Activated naive CD4-positive, alpha-beta T cell treated with anti-CD3 and anti-CD28 coated beads, Interleukin-2, amount 50 U/mL, for 16 hours (primary cell): ENCODE data around the gene FGD6.
"Not testable (repeated sequence)": the region's sequence is repeated elsewhere in the genome, so short reads cannot be mapped to it uniquely, and the experiment has no call there.

Experiments
- DNase-seq: peaks from one replicate; pipeline ENCODE4 v3.0.0-alpha.2; 2020

The FGD6 gene

DNA sequence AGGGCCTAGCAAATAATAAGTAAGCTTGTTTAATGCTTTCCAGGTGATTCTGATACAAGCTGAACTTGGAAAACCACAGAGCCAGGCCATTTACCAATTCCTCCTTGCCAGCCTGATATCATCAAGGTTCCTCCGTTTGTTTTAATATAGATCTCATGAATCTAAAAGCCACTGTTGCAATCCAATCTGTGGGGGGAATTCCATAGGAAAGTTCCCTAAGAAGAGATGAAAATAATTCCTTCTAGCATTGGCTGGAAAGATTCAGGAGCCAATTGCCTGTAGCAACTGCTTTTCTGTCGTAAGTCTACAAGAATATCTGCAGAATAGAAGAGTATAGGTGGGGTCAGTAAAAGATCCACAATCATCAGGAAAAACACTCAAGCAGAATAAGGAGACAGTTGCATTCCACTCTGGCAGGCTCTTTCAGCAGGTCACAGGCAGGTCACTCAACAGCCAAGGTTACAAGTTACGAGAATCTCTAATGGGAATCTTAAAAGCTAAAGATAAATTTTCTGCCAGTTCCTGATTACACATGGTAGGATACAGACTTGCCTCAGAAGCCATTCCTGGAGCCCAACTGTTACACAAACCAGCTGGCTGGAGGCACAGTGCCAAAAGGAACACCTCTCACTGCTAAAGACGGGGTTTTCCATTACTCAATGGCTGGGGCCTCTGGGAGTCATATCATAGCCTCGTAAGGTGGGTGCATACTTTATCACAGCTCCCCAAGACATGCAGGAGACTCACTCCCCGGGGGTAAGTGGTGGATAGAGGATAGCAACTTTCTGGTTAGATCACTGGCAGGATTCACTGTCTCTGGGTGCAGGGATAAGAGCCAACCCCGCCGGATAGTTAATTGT lies 43.6 kb downstream of the FGD6 start:
- DNase-seq, result no peak

DNA sequence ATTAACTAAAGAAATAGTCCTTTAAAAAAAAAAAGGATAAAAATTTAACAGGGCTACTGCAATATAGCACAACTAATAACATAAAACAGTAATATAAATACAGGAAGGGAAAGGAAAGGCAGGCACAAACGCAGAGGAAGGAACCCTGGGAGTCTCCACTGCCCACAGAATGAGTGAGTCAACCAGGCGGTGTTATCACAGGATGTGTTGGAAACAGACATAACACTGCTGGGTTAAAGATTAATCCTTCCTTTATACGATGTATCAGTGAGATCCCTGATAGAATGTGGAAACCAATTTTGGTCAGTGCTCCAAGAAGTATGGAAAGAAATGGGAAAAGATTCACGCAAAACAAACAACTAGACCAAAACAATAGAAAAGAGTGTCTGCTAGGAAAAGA lies 47.9 kb downstream of the FGD6 start:
- no peak for DNase-seq

DNA sequence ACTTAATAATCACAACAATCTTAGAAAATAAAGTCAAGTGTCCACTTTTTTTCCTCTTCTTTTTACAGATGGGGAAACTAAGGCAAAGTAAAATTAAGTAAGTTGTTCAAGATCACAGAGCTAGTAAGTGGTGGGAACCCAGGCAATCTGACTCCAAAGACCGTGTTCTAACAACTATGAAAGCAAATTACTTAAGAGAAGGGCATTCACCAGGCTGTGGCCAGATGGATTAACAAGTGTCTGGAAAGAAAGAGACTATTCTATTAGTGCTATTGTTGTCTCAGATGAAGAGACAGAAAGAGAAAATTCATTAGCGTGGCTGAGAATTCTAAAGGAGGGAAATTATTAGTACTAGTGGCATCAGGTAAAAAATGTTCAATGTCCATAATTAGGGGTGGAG lies 48.5 kb downstream of the FGD6 start:
- no peak for DNase-seq

DNA sequence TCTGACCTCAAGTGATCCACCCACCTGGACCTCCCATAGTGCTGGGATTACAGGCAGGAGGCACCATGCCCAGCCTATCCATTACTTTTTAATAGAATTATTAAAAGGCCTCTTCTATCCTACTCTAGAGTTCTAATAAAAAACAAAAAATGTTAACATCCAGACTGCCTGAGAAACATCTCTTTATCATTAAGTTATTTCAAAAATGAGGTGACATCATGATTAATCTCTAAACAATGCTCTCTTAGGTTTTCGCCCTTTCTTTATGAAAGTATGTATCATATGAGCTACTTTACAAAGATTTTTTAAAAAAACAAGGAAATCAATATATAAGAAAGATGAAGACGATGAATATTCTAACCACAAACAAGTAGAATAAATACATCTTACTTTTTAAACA lies 52.6 kb downstream of the FGD6 start:
- no peak for DNase-seq

DNA sequence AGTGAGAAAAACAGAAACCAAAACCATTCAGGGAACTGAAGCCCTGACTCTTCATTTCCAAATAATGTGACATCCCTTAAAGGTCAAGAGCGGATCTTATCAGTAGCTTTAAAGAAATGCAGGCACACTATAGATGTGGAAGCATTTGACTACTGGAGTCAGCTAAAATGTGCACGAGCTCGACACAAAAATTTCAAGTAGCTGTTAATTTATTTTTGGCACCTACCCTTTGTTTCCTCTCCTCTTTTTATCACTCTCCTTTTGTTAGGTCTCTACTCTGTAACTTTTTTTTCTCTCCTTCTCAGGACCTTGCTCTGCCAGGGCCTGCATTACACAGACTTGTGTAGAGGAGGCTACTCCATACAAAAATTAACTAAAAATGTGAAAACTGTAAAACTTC lies 58.3 kb downstream of the FGD6 start:
- DNase-seq, result no peak

DNA sequence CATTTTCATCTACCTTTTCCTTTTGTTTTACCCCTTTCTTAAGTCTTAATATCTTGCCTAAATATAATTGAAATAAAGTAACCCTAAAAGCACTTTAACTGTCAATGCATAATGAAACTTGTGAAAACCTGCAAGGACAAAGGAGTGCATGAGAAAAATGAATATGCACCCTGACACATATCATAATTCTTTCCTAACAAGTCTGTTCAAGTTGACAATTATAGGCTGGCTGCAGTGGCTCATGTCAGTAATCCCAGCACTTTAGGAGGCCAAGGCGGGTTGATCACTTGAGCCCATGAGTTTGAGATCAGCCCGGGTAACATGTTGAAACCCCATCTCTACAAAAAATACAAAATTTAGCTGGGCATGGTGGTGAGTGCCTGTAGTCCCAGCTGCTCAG lies 65.4 kb downstream of the FGD6 start:
- no peak for DNase-seq

DNA sequence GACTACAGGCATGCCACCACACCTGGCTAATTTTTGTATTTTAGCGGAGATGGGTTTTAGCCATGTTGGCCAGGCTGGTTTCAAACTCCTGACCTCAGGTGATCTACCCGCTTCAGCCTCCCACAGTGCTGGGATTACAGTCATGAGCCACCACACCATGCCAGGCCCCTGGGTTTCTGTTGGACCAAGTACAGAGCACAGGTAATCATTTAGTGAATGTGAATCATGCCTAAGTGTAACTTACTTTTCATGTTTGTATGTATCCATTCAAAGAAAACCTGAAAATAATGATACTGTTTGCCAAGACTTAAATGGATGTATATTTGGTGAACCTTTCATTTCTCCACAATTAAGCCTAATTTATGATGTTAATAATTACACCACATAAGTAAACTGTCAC lies 65.9 kb downstream of the FGD6 start:
- no peak for DNase-seq

DNA sequence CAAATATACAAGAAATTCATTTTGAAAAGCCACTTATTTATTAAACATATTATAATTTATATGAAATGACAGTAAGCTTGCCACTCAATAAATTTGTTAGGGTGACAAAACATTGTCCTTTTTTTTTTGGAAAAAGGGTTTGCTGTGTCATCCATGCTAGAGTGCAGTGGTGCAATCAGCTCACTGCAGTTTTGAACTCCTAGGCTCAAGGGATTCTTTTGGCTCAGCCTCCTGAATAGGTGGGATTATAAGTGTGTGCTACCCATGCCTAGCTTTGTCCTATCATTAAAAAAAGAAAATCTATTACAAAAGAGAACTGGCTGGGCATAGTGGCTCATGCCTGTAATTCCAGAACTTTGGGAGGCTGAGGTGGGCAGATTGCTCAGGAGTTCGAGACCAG lies 66.8 kb downstream of the FGD6 start:
- no peak for DNase-seq

DNA sequence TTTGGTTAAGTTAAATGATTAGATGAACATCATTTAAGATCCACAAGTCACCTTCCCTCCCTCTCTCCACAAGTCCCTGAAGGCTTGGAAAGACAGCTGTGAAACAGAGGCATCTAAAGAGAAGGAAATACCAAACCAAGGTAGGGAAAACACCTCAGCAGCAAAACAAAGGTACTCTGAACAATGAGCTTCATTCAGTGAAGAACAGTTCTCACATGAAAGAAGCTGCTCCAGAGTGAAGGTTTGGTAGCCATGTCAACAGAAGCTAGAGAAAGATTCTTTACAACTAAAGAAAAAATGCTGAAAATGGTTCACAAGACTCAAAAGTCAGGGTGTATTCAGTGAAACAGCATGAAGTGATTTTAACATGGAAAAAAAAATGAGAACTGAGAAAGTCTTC lies 69.4 kb downstream of the FGD6 start:
- DNase-seq, result no peak

DNA sequence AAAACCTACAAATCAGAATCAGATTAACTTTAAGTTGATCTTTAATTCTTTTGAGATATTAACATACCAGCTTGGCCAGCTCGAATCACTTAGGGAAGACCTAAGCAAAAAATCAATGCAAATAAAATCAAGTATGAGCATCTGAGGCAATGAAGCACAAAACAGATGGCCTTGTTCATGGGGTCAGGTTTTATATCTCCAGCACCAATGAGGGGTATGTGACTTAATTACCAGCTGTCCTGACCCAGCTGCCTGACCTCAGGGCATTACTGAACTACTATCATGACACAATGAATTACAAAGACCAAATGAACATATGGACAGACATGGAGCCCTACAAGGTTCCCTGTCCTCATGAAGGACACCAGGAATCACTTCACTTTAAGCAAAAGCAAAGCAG lies 70.5 kb downstream of the FGD6 start:
- no peak for DNase-seq

DNA sequence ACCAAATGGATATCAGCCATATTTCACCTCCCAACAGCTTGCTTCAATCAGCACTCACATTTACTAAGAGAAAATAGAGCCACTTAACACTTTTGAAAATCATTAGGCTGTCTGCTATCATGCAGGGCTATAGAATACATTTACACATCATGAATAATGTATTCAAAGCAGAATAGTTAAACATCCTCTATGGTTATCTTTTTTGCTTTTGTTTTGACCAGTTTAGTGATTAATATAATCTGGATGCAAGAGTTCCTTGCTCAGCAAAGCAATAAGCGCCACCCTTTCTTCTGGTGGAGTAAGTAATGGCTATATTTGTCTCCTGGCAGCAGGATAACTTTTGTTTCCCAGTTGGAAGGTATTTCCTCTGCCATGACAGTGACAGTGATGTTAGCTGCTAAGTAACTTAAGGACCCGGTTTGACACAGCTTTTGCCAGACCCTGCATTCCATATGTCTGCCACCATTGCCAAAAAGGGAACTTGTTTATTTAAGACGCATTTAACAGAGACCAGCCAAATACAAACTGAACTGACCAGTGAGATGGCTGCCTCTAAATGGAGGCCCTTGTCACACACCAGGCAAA lies 73.6 kb downstream of the FGD6 start:
- DNase-seq, result no peak

DNA sequence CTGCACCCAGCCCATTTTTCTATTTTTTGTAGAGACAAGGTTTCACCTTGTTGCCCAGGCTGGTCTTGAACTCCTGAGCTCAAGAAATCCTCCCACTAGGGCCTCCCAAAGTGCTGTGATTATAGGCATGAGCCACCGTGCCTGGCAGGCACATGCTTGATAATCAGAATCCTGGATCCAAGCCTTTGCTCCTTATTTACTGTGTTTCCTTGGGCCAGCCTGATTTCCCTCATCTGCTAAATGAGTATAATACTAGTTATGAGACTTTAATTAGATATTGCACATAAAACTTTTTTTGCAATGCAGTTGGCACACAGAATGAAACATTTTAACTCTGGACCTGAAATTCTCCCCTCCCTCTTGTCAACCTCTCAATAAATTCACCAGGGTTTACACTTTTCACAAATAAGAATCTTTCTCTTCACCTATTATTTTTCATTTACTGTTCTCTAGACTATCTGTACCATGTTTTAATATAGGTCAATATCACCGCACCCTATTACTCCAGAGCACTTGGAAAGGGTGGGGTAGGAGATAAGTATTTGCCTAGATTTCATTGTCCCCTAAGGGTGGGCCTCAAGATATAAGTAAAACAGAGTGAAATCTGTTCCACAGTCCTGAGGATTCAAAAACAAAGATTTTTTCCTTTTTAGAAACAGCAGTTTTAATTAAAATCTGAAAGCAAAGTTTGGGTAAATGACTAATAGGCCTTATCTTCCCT lies 74.7 kb downstream of the FGD6 start:
- DNase-seq, result no peak

DNA sequence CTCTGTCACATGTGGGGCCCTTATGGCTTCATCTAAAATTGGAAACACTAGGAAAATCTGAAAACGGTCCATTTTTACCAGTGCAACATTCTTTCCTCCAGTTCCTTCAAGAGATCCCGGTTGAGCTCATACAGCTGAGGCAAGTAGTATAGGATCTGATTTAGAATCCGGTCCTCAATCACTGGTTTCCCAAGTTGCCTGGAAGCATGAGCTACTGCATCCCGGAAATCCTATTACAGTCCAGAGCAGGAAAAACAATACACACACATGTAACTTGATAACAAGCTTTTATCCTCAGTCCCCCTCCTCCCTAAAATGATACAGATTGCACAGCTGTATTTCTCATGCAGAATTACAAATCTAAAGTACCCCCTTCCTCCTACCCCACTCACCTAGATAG lies 76.0 kb downstream of the FGD6 start:
- DNase-seq, result no peak

DNA sequence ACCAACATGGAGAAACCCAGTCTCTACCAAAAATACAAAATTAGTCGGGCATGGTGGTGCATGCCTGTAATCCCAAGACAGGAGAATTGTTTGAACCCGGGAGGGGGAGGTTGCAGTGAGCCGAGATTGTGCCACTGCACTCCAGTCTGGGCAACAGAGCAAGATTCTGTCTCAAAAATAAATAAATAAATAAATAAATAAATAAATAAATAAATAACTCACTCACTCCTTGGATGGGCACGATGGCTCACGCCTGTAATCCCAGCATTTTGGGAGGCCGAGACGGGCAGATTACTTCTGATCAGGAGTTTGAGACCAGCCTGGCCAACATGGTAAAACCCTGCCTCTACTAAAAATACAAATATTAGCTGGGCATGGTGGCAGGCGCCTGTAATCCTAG lies 79.2 kb downstream of the FGD6 start:
- not testable (repeated sequence) for DNase-seq

DNA sequence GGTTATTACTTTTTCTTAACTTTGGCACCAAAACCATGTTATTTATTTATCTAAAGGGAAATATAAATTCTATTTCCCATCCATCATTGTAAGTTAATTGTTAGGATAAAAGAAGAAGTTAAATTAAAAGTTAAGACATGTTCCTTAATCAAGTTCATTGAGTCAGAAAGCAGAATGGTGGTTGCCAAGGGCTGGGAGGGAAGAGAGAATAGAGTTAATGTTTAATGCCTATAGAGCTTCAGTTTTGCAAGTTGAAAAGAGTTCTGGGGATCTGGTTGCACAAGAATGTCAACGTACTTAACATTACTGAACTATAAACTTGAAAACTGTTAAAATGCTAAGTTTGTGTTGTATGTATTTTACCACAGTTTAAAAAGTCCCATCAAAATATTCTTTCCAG lies 80.7 kb downstream of the FGD6 start:
- DNase-seq, result no peak

DNA sequence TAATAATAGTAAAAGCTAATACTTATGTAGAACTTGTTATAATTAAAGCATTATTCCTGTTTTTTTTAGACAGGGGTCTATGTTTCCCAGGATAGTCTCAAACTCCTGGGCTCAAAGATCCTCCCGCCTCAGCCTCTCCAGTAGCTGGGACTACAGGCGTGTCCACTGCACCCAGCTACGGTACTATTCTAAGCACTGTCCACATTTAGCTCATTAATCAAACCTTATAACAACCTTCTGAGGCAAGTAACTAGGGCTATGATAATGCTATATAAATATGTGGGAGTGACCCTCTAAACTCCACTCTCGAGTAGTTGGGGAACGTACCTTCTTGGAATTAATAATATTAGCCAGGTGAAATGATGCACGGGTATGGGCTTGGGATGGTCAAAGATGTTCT lies 83.2 kb downstream of the FGD6 start:
- no peak for DNase-seq

DNA sequence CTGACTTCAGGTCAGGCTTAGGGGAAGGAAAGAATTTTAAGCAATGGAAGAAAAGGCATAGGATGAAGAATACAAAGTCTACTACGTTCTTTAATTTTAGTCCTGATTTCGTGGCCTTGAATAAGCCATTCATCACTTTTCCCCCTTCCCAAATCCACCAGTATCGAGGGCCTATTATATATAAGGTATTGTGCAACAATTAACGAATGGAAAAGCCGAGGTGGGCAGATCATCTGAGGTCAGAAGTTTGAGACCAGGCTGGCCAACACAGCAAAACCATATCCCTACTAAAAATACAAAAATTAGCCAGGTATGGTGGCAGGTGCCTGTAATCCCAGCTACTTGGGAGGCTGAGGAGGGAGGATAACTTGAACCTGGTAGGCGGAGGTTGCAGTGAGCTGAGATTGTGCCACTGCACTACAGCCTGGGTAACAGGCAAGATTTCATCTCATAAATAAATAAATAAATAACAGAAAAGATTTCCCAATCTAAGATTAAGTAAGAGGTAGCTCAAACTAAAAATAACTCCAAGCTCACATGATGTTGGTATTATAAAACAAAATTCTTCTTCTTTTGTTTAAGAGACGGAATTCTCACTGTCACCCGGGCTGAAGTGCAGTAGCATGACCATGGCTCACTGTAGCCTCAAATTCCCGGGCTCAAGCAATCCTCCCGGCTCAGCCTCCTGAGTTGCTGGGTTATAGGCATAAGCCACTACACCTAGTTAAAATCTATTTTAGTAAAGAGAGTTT lies 85.5 kb downstream of the FGD6 start:
- DNase-seq, result no peak

DNA sequence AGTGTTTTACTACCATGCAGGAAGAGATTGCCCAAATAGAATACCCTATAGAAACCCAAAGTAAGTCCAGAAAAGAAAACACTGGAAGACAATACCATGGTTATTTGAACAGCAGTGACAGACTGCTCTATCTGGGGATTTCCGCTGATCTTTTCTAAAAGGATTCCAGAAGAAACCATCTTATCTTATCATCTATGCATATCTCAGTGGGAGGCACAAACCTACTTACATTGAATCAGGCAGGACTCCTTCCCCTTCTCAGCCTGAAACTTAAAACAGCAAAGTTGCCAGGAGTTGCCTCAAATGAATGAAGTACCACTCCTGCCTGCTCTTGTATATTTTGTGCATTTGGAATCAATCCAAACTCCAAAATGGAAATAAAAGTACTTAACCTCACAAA lies 87.2 kb downstream of the FGD6 start:
- no peak for DNase-seq

DNA sequence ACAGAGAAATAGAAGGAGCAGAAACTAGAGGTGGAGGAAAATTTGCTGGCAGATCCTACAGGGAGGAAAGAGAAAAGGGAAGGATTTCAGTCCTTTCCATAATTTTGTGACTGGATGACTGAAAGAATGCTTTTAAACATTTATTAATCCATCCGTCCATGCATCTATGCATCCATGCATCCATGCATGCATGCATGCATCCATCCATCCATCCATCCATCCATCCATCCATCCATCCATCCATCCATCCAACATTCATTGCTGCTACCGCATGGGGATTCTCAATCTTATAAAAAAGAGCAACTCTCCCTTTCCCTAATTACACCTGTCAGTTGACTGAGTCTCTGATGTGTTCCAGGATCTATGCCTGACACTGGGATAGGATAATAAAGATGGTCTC lies 88.2 kb downstream of the FGD6 start:
- DNase-seq, result no peak

DNA sequence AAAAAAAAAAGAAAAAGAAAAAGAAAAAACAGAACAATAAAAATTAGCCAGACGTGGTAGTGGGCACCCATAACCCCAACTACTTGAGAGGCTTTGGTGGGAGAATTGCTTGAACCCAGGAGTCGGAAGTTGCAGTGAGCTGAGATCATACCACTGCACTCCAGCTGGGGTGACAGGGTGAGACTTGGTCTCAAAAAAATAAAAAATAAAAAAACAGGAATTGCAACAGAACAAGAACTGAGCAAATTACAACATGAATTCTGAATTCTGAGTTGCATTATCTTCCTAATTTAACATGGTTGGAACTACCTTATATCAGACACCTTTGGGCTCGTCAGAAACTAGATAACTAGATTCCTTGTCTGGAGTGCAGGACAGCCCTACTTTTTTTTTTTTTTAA lies 90.5 kb downstream of the FGD6 start:
- no peak for DNase-seq

DNA sequence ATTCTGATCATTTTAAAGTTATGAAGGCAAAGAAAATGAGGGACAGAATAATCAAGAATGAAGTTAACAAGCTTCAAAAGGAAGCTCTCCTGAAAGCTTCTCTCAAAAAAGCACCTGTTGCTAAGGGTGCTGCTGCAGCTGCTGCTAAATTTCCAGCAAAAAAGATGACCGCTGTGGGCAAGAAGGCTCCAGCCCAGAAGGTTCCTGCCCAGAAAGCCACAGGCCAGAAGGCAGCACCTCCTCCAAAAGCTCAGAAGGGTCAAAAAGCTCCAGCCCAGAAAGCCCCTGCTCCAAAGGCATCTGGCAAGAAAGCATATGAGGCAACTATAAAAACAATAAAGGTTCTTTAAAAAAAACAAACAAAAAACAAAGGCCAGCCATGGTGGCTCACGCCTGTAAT lies 91.2 kb downstream of the FGD6 start:
- DNase-seq, result no peak

DNA sequence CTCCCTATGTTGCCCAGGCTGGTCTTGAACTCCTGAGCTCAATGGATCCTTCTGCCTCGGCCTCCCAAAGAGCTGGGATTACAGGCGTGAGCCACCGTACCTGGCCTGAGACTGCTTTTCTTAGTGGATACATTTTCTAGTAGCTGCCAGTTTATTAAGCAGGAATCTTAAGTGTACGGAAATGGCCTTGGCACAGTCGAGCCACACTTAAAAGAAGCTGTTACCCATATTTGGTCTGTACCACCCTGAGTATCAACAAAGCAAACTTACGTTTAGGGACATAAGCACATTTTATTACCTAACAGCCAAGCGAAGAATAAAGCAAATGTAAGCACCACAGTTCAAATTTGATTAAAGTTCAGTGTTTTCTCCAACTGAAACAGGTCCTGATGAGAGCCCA lies 93.2 kb downstream of the FGD6 start:
- DNase-seq, result no peak

DNA sequence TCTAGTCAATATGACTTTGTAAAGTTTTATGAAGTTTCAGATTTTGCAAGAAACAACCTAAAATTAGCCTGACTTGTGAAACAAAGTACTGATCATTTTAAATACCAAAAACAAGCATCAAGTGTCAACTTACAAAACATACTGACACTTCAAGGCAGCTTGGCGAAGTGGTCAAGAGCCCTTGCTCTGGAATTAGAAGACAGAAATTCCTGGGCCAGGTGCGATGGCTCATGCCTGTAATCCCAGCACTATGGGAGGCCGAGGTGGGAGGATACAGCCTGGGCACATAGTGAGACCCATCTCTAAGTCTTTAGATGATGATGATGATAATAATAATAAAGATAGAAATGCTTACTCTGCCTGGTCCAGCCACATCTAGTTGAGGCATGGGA lies 98.5 kb downstream of the FGD6 start:
- DNase-seq, result no peak
